ENCODE results near the gene ARSJ. TPM values are rescaled to one million over a fixed set of nuclear protein-coding genes. Genes with fewer than 3 reads are reported as not detected.
A peak's percentile ranks its signal among the peaks of the same experiment; 100 is the strongest.
"Not testable (repeated sequence)": the region's sequence is repeated elsewhere in the genome, so short reads cannot be mapped to it uniquely, and the experiment has no call there.

Gene ARSJ
- total RNA-seq, 1 donor = 23.8 TPM

DNA sequence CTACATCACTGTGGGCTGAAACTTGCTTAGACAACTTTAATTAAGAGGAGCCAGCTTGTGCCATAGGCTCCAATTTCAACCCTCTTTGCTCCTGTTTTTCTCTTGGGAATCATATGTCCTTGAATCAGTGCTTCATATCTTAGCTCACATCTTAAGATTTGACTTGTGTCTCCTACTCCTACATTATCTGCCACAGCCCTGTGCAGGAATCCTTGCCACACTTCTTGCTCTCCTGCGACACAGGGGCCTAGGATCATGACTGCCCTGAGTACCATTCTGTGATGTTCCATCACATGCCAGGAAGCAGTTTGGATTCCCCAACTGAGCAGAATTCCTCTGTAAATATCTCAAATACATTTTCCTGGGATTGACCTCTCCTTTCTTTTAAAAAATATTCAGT lies 36.4 kb downstream of the ARSJ start:
- H3K4me3 ChIP-seq (ENCODE audit: low read depth, low read length) = no peak overlapping the region
- no peak for DNase-seq (ENCODE audit: low read depth)
- no peak for TF ChIP-seq CTCF (IDR thresholded peaks at IDR 0.05; ENCODE audit: insufficient read depth, low read length)

DNA sequence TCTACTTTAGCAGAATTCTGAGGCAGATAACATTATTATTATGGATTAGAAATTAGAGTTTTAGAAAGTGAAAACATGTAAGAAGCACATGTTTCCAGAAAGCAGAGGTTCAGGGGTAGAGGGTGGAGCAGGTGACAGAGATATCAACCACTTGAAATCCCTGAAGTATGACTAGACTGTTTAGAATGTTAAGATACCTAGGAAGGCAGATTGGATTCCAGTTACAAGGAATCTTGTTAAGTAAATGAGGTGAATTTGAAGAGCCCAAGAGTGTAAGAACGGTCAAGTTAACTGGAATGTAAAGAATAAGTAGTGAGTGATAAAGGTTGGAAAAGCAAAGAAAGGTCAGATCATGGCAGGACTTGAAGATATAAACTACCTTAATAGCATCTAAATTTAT lies 37.6 kb downstream of the ARSJ start:
- DNase-seq (ENCODE audit: low read depth) = no peak
- H3K4me3 ChIP-seq (ENCODE audit: low read depth, low read length) = no peak overlapping the region
- TF ChIP-seq CTCF (IDR thresholded peaks at IDR 0.05; ENCODE audit: insufficient read depth, low read length) = no peak

DNA sequence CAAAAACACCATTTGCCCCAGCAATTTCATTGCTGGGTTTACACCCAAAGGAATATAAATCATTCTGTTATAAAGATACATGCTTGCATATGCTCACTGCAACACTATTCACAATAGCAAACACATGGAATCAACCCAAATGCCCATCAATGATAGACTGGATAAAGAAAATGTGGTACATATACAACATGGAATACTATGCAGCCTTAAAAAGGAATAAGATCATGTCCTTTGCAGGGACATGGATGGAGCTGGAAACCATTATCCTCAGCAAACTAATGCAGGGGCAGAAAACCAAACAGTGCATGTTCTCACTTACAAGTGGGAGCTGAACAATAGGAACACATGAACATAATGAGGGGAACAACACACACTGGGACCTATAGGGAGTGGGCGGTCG lies 39.3 kb downstream of the ARSJ start:
- not testable (repeated sequence) for DNase-seq (ENCODE audit: low read depth); H3K4me3 ChIP-seq (ENCODE audit: low read depth, low read length)

DNA sequence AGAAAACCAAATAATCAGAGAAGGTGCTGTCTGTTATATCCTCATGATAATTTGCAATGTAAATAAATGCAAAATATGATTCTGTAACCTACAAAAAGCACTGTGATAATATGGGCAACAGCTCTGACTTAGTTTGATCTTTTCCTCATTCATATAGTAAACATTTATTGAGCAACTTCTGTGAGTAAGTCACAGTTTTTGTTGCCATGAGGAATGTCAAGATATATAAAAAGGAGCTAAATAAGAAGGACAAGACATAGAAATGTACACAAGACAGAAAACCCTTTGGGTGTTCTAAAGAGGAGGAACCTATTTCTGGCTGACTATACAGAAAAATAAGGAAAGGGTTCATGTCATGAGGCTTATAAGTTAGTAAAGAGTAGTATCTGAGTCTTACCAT lies 44.3 kb downstream of the ARSJ start:
- H3K4me3 ChIP-seq (ENCODE audit: low read depth, low read length) = no peak overlapping the region
- DNase-seq (ENCODE audit: low read depth) = no peak
- no peak for TF ChIP-seq CTCF (IDR thresholded peaks at IDR 0.05; ENCODE audit: insufficient read depth, low read length)

DNA sequence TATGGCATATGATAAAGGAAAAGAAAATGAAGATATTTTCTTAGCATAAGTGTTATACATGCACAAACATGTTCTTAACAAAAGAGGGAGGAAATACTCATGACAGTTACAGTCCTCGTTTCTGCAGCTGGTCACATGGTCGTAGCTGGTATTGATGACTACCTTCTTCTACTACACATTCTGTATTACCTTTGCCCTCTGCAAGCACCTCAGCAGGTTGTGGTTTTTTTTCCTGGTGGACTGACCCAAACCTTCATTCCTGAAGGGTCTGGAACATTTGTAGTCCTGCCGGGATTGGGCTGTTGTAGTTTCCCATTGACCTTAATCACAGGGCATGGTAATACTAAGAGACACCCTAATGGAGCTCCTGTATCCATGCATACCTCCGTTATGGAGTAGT lies 54.7 kb downstream of the ARSJ start:
- H3K4me3 ChIP-seq (ENCODE audit: low read depth, low read length); DNase-seq (ENCODE audit: low read depth): not testable (repeated sequence)

DNA sequence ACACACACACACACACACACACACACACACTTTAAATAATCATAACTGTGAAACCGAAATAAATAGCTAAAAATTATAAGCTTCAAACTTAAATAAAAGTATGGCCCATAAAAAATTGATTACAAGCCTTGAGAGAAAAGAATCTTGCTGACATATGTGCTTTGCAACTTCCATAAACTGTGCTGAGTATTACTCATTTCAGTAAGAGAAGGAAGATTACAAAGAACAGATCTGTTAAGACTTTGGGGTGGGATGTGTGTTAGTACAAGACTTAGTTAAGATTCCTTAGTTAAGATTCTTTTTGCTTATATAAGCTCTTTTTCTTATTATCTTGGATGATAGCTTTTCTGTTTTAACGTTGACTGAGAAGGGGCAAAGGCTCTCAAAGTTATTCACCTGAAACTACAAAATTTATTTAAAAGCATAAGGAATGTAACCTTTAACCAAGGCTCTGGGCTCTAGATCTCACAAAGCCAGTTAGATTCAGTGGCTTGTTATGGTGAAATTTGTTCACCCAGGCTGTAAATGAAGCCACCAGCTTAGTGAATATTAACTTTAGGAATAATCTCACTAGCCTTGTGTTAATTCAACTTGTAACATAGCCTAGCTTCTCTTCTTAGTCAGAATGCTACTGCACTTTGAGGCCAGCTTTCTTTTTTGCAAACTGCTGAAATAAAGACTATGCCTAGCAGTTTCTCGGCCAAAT lies 58.2 kb downstream of the ARSJ start:
- peak; percentile 47 for DNase-seq (ENCODE audit: low read depth)

DNA sequence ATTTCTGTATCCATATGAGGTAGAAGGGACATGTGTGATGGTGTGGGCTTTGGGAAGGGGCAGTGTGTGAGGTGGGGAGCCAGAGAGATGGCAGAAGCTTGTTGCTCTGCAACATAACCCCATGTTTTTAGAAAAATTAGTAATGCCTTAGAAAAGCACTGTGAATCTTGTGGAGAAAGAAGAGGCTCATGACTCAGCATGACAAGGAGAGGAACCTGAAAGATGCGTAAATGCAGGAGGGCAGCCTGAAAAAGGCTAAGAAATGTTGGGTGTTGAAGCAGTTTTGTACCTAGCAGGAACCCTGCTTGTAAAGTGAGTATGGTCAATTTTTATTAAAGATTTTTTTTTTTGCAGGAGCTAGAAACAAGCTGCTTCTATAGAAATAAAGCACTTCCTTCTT lies 59.8 kb downstream of the ARSJ start:
- peak; percentile 32 for DNase-seq (ENCODE audit: low read depth)
- no peak overlapping the region for H3K4me3 ChIP-seq (ENCODE audit: low read depth, low read length)
- TF ChIP-seq CTCF (IDR thresholded peaks at IDR 0.05; ENCODE audit: insufficient read depth, low read length) = no peak

More for the DNA sequence above, 58.2 kb downstream of the ARSJ start:
- TF ChIP-seq CTCF (IDR thresholded peaks at IDR 0.05; ENCODE audit: insufficient read depth, low read length) = no peak
- no peak overlapping the region for H3K4me3 ChIP-seq (ENCODE audit: low read depth, low read length)

DNA sequence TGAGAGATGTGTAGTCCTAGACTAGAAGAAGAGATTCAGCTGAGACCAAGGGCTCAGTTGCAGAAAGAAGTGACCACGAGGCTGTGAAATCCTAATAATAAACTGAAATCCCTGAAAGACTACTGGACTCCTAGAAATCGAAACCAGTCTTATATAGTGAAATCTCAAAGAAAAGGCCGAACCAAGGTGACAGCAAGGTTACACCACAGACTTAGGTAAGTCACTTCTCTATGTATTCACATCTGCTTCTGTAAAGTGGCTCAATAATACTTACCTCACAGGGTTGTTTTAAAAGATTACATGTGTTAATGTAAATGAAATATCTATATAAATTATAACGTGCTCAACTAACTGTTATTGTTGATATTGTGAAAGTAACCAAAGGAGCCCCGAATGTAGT lies 60.3 kb downstream of the ARSJ start:
- DNase-seq (ENCODE audit: low read depth) = no peak
- H3K4me3 ChIP-seq (ENCODE audit: low read depth, low read length) = no peak overlapping the region
- TF ChIP-seq CTCF (IDR thresholded peaks at IDR 0.05; ENCODE audit: insufficient read depth, low read length) = no peak
